Stimulated activated memory B cell treated with anti-CD40 and anti-IgM and Interleukin-4, amounts not matched to agents 10 μg/mL and 1 μg/mL and 100 μg/mL, for 72 hours (primary cell): Measurements from ENCODE around the gene LGALS3.
"Not testable (repeated sequence)": the region's sequence is repeated elsewhere in the genome, so short reads cannot be mapped to it uniquely, and the experiment has no call there.

ENCODE experiments used
- ATAC-seq: fragments of 150-1000 bp; cut with Tn5 transposase; 2 replicates; pipeline ENCODE4 v1.10.0; 2021
- H3K27ac Mint-ChIP-seq: one replicate; pipeline ENCODE4 v1.8.0; 2022; ENCODE audit warnings: mild to moderate bottlenecking, mixed read lengths
- H3K27me3 Mint-ChIP-seq: one replicate; pipeline ENCODE4 v1.8.0; 2022; ENCODE audit warnings: mixed read lengths
- H3K36me3 Mint-ChIP-seq: one replicate; pipeline ENCODE4 v1.8.0; 2022; ENCODE audit warnings: mixed read lengths
- H3K4me1 Mint-ChIP-seq: one replicate; pipeline ENCODE4 v1.8.0; 2022; ENCODE audit warnings: mixed read lengths
- H3K4me3 Mint-ChIP-seq: one replicate; pipeline ENCODE4 v1.8.0; 2022; ENCODE audit warnings: mild to moderate bottlenecking, moderate library complexity, mixed read lengths
- H3K9me3 Mint-ChIP-seq: one replicate; pipeline ENCODE4 v1.8.0; 2022; ENCODE audit warnings: mixed read lengths

The LGALS3 gene

DNA sequence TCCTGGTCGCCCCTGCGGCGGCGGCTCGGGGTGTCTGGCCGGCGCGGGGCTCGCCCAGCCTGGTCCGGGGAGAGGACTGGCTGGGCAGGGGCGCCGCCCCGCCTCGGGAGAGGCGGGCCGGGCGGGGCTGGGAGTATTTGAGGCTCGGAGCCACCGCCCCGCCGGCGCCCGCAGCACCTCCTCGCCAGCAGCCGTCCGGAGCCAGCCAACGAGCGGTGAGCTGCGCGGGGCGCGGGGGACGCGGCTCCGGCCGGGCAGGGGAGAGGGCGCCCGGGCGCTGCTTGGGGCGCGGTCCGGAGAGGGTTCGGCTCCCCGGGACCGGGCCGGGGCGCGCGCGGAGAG, at the start of gene LGALS3:
Gene LGALS3, plus strand, starts transcription at position 167 of the 342 bp plus-strand sequence. CDS start 8,122 bp downstream, outside the sequence.
- peak; percentile 78 for ATAC-seq
- Mint-ChIP-seq H3K36me3 (no peaks in the 10 kb centered on the region), H3K27me3 (no peaks in the 10 kb centered on the region), H3K27ac (peak within 1 kb of the TSS; percentile 82), H3K4me1 (peaks cover 24% of the 10 kb centered on the region), H3K9me3 (no peaks in the 10 kb centered on the region), H3K4me3 (peak within 1 kb of the TSS; percentile 86)

GRCh38 chr14:55079961-55080360, 49.1 kb upstream of the LGALS3 start:
- H3K9me3 Mint-ChIP-seq, H3K36me3 Mint-ChIP-seq, ATAC-seq, H3K27me3 Mint-ChIP-seq, H3K27ac Mint-ChIP-seq, H3K4me3 Mint-ChIP-seq: not testable (repeated sequence)
- peaks cover 11% of the 10 kb centered on the region for H3K4me1 Mint-ChIP-seq

DNA sequence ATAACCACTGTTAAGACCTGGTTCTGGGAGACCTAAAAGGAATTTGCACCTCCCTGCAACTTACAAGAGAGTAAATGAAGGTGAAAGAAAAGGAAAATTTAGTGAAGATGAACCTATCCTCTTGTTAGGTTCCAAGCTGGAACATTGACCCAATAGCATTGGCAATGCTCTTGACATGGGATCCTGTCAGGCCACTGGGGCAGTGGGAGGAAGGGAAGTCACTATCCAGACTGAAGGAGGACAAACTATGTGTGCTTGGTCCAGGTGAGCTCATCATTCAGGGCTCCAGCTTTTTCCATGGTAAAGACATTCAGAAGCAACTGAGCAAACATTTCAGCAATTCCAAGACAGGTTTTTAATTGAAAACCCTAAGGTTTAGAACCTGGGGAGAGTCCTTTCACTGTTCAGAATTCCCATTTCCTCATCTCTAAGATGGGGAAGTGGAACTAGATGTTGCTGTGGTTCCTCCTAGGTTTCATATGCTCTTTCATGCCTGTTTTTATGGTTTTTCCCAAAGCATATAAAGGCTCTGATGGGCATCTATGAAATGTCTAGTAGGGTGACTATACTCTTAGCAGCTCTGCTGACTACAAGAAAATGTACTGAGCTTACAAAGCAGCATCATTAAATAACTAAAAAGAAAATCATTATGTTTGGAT, 44.5 kb upstream of the LGALS3 start:
- no peaks in the 10 kb centered on the region for H3K9me3 Mint-ChIP-seq
- H3K36me3 Mint-ChIP-seq, result no peaks in the 10 kb centered on the region
- ATAC-seq, result no peak
- H3K27me3 Mint-ChIP-seq, result no peaks in the 10 kb centered on the region
- no peaks in the 10 kb centered on the region for H3K4me1 Mint-ChIP-seq
- no peak overlapping the region for H3K27ac Mint-ChIP-seq
- no peak overlapping the region for H3K4me3 Mint-ChIP-seq

GRCh38 chr14:55085060-55085660, 43.9 kb upstream of the LGALS3 start:
- no peaks in the 10 kb centered on the region for H3K27me3 Mint-ChIP-seq
- H3K27ac Mint-ChIP-seq, result no peak overlapping the region
- no peaks in the 10 kb centered on the region for H3K36me3 Mint-ChIP-seq
- H3K9me3 Mint-ChIP-seq, result no peaks in the 10 kb centered on the region
- no peak overlapping the region for H3K4me3 Mint-ChIP-seq
- ATAC-seq, result no peak
- H3K4me1 Mint-ChIP-seq, result no peaks in the 10 kb centered on the region

- no peak overlapping the region for H3K27ac Mint-ChIP-seq
- ATAC-seq, result no peak
- H3K4me1 Mint-ChIP-seq, result no peaks in the 10 kb centered on the region
- no peaks in the 10 kb centered on the region for H3K36me3 Mint-ChIP-seq
- H3K4me3 Mint-ChIP-seq, result no peak overlapping the region
- no peaks in the 10 kb centered on the region for H3K9me3 Mint-ChIP-seq
- H3K27me3 Mint-ChIP-seq, result no peaks in the 10 kb centered on the region
These were observed 42.1 kb upstream of the LGALS3 start for GRCh38 chr14:55086938-55087337.

DNA sequence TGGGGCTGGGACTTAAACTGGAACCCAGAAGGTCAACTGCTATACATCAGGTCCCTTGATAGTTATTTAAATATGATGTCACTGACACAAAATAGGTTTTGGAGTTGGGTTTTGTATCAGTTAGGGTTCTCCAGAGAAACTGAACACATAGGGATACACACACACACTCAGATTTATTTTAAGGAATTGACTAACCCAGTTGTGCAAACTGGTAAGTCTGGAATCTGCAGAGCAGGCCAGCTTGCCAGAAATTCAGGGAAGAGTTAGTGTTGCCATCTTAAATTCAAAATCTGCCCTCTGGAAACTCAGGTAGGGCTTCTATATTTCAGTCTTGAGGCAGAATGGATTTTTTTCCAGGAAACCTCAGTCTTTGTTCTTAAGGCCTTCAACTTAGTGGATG, 40.7 kb upstream of the LGALS3 start:
- ATAC-seq, result no peak
- H3K36me3 Mint-ChIP-seq, result no peaks in the 10 kb centered on the region
- H3K4me3 Mint-ChIP-seq, result no peak overlapping the region
- no peak overlapping the region for H3K27ac Mint-ChIP-seq
- no peaks in the 10 kb centered on the region for H3K27me3 Mint-ChIP-seq
- H3K4me1 Mint-ChIP-seq, result no peaks in the 10 kb centered on the region
- no peaks in the 10 kb centered on the region for H3K9me3 Mint-ChIP-seq

DNA sequence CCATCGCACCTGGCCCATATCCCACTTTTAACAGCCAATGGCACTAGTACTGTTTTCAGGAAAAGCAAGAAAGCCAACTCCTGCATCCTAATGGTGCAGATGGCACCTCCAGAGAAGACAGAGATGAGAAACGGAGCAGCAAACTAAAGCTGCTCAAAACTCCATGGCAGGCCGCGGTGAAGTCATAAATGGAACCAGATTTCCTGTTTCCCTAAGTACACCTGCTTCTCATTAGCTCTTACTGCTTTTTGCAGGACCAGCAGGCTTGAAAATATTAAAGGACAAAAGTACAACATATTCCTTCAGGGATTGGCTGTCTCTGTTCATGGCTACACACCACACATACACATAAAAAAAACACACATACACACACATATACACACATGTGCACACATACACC, 36.7 kb upstream of the LGALS3 start:
- no peaks in the 10 kb centered on the region for H3K27me3 Mint-ChIP-seq
- peaks cover 7% of the 10 kb centered on the region for H3K4me1 Mint-ChIP-seq
- H3K36me3 Mint-ChIP-seq, result no peaks in the 10 kb centered on the region
- H3K4me3 Mint-ChIP-seq, result no peak overlapping the region
- no peak for ATAC-seq
- H3K27ac Mint-ChIP-seq, result no peak overlapping the region
- H3K9me3 Mint-ChIP-seq, result no peaks in the 10 kb centered on the region

DNA sequence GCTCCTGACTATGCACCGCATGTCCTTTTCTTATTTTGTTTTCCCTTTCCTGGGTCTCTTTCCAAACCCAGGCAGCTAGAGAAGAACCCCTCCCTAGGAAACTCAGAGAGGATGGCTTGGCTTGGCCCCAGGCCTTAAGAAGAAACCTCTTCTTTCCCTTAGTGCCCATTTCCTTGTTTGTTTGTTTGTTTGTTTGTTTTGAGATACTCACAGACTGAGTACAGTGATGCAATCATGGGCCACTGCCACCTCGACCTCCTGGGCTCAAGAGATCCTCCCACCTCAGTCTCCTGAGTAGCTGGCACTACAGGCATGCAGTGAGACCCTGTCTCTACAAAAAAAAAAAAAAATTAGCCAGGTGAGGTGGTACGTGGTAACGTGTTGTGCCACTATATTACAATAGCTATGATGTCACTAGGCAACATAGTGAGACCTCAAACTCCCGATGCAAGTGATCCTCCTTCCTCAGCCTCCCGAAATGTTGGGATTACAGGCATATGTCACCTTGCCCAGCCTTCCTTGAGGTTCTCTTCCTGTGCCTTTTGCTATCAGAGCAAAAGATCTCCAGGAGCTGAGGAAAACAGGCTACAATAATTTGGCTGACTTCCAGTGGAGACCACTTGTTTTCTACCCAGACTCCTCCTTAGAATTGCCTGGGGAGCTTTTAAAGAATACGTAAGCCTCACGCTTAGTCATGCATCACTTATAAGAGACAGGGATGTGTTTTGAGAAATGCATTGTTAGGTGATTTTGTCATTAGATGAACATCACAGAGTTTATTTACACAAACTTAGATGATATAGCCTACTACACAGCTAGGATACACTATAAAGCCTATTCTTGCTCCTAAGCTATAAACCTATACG, 34.5 kb upstream of the LGALS3 start:
- Mint-ChIP-seq H3K27ac (peak overlapping the region; percentile 23), H3K4me3 (no peak overlapping the region), H3K9me3 (no peaks in the 10 kb centered on the region), H3K36me3 (no peaks in the 10 kb centered on the region), H3K4me1 (peaks cover 23% of the 10 kb centered on the region), H3K27me3 (no peaks in the 10 kb centered on the region)
- no peak for ATAC-seq

DNA sequence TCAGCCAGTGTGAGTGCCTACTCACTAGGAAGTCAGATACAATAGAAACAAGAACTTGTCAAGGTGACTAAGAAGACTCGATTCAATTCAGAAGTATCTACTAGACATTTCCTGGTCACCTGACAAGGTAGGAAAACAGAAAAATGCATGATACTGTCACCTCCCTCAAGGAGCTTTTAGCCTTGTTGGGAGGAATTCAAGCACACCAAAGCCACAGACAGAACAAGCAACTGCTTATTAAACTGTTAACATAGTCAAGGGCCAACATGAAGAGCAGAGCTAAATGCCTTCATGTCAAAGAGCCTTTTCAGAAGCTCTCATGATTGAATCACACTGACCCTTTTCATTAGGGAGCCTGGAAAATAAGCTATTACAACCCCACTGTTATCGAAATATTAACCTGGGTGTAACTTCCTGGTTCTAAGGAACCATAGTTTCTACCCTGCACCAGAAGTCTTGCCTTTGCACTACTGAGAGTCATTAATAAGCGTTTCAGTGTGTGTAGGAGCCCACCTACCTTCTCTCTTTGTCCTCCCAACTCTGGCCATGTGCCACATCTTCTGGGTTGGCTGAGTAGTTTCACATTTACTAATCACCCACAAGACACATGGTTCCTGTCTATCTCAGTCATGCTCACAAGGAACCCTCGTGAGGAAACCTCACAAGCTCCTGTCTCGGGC, 31.0 kb upstream of the LGALS3 start:
- peak overlapping the region; percentile 95 for H3K27ac Mint-ChIP-seq

GRCh38 chr14:55098561-55098898, 30.5 kb upstream of the LGALS3 start:
- H3K4me3 Mint-ChIP-seq, result peak overlapping the region; percentile 51
- H3K27ac Mint-ChIP-seq, result peak overlapping the region; percentile 95
- H3K27me3 Mint-ChIP-seq, result no peaks in the 10 kb centered on the region
- peaks cover 48% of the 10 kb centered on the region for H3K4me1 Mint-ChIP-seq
- H3K9me3 Mint-ChIP-seq, result no peaks in the 10 kb centered on the region
- no peaks in the 10 kb centered on the region for H3K36me3 Mint-ChIP-seq
- ATAC-seq, result no peak

More for the DNA sequence above, 31.0 kb upstream of the LGALS3 start:
- Mint-ChIP-seq H3K27me3 (no peaks in the 10 kb centered on the region), H3K9me3 (no peaks in the 10 kb centered on the region), H3K4me3 (peak overlapping the region; percentile 51), H3K36me3 (no peaks in the 10 kb centered on the region), H3K4me1 (peaks cover 43% of the 10 kb centered on the region)
- peak; percentile 93 for ATAC-seq

GRCh38 chr14:55099756-55100155, 29.3 kb upstream of the LGALS3 start:
- Mint-ChIP-seq H3K4me1 (peaks cover 57% of the 10 kb centered on the region), H3K27ac (no peak overlapping the region), H3K27me3 (no peaks in the 10 kb centered on the region), H3K36me3 (no peaks in the 10 kb centered on the region), H3K4me3 (no peak overlapping the region), H3K9me3 (no peaks in the 10 kb centered on the region)
- ATAC-seq, result no peak

GRCh38 chr14:55101698-55102097, 27.4 kb upstream of the LGALS3 start:
- Mint-ChIP-seq H3K27me3 (no peaks in the 10 kb centered on the region), H3K4me1 (peaks cover 57% of the 10 kb centered on the region), H3K4me3 (no peak overlapping the region), H3K36me3 (no peaks in the 10 kb centered on the region), H3K9me3 (no peaks in the 10 kb centered on the region), H3K27ac (peak overlapping the region; percentile 86)
- ATAC-seq, result no peak

- peak; percentile 88 for ATAC-seq
- H3K9me3 Mint-ChIP-seq, result no peaks in the 10 kb centered on the region
- H3K27ac Mint-ChIP-seq, result peak overlapping the region; percentile 86
- no peaks in the 10 kb centered on the region for H3K27me3 Mint-ChIP-seq
- peaks cover 52% of the 10 kb centered on the region for H3K4me1 Mint-ChIP-seq
- no peaks in the 10 kb centered on the region for H3K36me3 Mint-ChIP-seq
- no peak overlapping the region for H3K4me3 Mint-ChIP-seq
These were observed 26.9 kb upstream of the LGALS3 start for GRCh38 chr14:55102141-55102621.

DNA sequence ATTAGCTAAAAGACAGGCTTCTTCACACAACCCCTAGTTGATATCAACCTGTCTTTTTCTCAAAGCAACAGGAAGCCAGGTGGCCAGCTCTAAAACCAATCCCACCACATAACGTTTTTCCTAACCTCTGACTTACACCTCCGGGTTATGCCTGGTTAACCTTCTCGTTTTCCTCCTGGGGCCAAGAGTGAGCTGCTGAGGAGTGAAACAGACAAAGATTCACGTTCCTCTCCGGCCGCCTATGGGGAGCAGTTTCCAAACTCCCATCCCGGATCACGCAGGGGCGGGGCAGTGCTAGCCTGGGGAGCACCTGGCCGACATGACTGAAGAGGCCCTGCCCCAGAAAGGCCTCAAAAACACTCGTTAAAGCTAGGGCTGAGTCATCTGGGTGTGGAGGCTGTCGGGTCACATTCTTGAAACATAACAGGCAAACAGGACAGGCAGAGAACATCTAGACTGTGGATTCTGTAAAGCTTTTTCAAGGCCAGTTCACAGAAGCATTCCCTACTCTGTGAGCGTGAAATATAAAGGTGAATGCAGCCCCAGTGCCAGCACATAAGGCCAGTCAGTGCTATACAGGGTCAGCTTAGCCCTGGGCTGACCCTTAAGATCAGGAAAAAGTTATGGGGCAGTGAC, 25.9 kb upstream of the LGALS3 start:
- Mint-ChIP-seq H3K4me3 (peak overlapping the region; percentile 39), H3K27me3 (no peaks in the 10 kb centered on the region), H3K36me3 (no peaks in the 10 kb centered on the region), H3K4me1 (peaks cover 50% of the 10 kb centered on the region), H3K9me3 (no peaks in the 10 kb centered on the region), H3K27ac (peak overlapping the region; percentile 86)
- ATAC-seq, result peak; percentile 35
